HG02798 (cell line): ENCODE data around the gene SMURF2.
"Not testable (repeated sequence)": the region's sequence is repeated elsewhere in the genome, so short reads cannot be mapped to it uniquely, and the experiment has no call there.

Experiments used
- ATAC-seq: cut with Tn5 transposase; IDR thresholded peaks from one replicate; pipeline ENCODE4 v1.9.1; 2021; ENCODE audit warnings: mild to moderate bottlenecking; ENCODE audit not compliant: unreplicated experiment, poor library complexity

SMURF2 gene

DNA sequence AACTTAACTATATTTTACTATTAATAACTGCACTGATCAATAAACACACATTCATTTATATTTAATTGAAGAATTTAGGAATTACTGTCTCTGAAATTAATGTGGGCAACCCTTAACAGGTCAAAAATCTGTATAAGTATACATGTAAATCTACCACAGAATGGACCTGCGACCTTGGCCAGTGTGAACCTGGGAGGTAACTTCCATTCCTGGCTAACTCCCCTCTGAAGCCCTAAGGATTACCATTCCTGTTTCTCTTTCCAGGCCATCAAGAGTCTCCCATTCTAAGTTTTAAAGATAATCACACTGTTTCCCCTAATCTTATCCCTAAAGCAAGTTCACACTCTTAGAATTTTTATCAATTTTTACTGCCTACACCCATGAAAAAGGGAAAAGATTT is 58.1 kb downstream of the SMURF2 start:
- no peak for ATAC-seq

DNA sequence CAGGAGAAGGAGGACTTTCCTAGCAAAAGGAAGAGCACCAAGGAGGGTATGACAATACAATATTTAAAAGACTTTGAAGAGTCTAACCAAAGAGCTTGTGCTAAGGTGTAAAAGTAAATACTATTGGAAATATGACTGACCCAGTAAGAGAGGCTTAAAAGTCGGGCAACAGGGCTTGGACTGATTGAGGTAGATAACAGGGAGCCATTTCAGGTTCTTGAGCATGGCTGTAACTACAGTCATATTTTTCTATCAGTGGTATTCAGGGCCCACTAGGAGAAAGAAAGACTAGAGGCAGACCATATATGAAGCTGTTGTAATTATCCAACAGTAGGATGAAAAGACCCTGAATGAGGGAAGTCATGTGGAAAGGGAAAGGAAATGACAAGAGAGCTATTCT is 62.3 kb downstream of the SMURF2 start:
- ATAC-seq = no peak

DNA sequence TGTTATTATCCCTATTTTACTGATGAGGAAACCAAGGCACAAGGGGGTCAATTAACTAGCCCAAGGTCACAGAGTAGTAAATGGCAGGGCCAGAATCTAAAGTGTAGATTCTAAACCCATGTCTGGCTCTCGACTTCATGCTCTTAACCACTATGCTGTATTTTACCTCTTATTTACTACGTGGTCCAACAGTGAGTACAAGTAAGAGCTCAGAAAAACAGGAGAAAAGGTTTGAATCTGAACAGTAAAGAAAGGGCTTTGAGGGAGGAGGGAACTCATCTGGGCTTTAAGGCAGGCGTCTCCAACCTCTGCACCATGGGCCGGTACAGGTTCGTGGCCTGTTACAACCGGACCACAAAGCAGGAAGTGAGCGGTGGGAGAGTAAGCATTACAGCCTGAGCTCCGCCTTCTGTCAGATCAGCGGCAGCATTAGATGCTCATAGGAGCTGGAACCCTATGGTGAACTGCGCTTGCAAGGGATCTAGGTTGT is 62.9 kb downstream of the SMURF2 start:
- ATAC-seq = peak; percentile 84

DNA sequence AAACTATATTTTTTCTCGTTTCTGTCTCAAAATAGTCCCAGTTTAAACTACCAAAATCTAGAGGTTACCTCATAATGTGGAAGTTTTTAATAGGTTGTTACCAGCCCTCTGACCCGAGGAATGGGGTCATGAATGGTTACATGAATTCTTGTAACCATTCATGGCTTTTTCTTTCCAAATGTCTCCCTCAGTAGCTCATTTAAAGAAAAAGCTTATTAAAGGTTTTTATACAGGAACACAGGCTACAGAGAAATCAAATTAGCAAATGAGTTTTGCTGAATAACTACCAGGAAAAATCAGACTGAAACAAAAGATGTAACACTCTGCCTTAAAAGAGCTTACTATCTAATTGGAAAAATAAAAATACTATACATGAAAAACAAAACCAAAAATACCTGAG is 63.4 kb downstream of the SMURF2 start:
- no peak for ATAC-seq

DNA sequence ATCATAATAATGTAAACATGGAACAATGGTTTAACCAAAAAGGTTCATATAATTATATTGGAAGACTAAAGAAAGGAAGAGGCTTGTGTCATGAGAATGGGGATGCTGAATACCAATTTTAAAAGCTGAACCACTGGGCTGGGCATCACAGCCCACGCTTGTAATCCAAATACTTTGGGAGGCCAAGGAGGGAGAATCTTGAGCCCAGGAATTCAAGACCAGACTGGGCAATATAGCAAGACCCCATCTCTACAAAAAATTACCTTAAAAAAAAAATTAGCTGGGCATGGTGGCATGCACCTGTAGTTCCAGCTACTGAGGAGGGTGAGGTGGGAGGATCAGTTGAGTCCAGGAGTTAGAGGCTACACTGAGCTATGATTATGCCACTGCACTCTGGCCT is 65.1 kb downstream of the SMURF2 start:
- no peak for ATAC-seq

DNA sequence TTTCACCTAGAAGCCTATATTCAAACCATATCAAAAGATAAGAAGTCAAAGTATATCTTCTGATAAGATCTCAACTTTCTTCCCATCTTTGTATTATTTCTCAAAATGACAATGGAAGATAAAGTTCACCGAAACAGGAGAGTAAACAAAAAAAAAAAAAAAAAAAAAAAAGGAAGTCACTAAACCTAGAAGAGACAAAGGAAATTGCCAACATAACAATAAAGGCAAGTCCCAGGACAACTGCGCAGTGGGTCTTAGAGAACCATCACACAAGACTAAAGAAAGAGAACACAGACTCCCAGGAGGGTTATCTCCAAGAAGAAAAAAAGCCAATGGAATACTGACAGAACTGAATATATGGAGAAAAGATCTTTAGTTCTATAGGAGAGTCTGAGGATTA is 65.7 kb downstream of the SMURF2 start:
- no peak for ATAC-seq

DNA sequence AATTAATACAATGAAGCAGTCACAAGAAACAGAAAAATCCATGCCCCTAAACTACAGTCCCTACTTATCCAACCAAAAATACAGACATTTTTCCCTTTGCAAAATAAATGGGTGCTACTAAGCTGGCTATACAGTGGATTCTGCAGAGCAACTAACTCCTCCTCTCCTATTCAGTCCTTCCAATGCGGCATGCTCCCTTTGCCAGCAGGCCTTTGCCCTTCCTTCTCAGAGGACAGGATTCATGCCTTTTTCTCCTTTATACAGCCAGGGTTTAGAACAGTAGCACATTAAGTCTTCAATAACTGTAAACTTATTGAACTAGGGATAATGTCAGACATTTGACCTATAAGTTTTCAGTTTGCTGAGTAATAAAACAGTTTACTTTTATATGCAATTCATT is 70.2 kb downstream of the SMURF2 start:
- no peak for ATAC-seq

DNA sequence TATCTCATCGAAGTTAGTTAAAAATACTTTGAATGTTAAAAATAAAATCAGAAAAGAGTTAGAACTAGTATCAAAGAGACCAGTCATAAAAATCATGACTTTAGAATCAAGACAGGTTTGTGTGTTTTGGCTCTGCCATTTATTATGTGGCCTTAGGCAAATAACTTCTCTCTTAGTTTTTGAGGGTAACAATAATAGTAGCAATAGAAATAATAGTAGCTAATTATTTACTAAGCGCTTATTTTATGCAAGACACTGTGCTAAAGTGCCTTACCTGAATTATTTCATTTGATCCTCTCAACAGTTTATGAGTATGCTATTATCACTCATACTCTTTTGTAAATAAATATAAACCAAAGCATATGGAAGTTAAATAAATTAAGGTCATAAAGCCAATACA is 77.0 kb downstream of the SMURF2 start:
- no peak for ATAC-seq

DNA sequence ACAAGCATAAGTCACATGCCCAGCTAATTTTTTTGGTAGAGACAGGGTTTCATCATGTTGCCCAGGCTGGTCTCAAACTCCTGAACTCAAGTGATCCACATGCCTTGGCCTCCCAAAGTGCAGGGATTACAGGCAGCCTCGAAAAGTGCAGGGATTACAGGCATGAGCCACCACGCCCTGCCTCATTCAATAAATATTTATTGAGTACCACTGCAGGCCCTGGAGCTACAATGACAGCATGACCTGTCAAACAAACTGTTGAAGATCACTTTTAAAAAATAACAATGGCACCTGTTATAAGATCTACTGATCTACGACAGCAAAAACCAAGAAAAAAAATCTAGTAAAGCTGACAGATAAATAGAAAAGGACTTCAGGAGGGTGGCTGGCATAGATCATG is 79.1 kb downstream of the SMURF2 start:
- no peak for ATAC-seq

DNA sequence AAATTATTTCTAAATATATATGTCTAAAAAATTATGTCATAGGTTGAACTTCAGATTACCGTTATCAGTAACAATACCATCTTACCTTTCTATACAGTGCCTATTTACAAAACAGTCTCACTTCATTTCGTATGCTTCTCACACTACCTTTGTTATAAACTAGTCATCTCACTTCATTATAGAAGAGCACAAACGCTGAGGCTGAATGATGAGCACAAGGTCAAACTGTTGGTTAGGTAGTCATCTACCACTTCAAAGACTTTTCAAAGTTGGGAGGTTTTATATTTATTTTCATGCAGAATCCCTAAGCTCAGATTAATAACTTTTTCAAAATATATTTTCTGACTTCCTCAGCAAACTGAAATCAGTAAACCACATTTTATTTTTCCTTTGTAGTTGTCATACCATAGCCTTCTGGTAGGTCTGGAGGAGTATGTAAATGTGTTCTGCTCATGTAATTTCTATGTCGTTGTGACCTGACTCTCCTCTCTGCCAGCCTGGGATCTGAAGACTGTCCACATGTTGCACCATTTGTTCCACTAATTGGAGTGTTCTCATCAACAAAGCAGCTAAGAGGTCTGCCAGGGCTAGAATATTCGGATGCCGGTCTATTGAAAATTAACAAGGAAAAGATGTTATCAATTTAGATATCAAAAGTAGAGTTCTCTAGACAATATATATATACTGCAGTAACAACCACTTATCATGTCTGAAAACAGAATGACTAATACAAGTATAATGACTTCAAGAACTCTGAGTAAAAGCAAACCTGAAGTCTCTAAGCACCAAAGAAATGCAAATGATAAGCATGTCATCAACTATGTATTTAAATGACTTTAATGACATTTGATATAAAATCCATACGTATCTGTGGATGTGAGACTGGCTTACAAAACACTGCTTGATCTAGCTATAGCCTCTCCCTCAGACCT is 81.5 kb downstream of the SMURF2 start:
- no peak for ATAC-seq

DNA sequence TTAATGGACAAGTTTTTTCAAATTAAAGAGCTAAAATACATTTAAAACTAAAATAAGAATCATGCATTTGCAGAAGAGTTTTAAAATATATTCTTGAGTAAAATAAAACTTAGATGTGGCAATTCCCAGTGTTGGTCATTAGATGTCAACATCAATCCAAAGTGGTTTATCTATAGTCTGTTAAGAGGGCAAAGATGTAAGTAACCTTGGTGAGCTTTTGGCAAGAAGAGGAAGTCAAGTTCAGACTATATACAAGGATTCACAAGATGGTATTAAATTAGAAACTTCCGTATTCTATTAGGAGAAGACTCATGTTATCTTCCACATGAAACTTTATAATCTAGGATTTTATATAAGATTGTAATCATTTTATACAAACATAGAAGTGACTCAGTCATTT is 82.2 kb downstream of the SMURF2 start:
- ATAC-seq = no peak

DNA sequence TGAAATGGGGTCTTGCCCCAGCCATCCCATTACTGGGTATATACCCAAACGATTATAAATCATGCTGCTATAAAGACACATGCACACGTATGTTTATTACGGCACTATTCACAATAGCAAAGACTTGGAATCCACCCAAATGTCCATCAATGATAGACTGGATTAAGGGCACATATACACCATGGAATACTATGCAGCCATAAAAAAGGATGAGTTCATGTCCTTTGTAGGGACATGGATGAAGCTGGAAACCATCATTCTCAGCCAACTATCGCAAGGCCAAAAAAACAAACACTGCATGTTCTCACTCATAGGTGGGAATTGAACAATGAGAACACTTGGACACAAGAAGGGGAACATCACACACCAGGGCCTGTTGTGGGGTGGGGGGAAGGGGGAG is 85.1 kb downstream of the SMURF2 start:
- ATAC-seq = not testable (repeated sequence)

DNA sequence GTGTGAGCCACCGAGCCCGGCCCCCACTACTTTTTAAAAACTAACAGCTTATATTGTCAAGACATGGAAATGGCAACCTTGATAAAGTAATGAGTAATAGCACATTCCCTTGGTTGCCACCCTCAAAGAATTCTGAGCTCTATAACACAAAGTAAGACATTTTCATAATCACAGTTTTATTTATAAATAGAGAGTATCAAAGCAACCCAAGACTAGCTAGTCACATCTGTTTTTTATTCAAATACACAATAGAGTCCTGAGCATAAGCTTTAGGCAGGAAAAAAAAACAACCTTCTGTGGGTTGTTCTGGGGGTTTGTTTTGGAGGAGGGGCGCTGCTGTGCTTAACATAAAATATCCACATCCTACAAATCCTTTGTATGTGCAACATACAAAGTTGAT is 86.7 kb downstream of the SMURF2 start:
- no peak for ATAC-seq

DNA sequence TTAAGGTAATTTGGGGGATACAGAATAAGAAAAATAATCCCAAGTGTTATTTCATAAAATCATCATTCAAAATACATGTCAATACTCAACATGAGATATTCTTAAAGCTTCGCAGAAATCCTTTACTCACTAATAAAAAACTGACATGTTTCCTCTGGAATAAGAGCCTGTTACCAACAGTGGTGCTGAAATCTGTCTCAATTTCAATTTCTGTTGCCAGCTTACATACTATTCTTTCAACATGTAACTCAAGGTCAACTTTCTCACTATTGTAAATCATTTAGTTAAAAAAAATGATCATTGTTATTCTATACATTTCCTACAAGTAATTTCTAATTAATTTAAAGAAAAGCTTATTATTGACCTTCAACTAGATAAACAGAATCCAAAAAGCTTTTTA is 87.5 kb downstream of the SMURF2 start:
- no peak for ATAC-seq

DNA sequence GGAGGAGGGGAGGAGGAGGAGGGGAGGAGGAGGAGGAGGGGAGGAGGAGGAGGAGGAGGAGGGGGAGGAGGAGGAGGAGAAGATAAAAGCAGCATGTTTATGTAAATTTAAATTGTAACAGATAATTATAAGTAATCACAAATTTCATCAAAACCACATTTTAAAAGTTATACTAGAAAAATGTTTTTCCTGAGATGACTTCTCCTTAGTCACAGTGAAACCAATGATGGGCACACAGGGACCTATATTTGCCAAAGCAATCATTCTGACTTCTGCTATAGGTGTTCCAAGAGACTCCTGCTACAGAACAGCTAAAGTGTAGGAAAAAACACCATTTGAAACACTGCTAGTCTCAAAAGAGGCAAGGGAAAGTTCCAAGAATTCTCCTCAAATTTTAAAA is 88.9 kb downstream of the SMURF2 start:
- no peak for ATAC-seq

DNA sequence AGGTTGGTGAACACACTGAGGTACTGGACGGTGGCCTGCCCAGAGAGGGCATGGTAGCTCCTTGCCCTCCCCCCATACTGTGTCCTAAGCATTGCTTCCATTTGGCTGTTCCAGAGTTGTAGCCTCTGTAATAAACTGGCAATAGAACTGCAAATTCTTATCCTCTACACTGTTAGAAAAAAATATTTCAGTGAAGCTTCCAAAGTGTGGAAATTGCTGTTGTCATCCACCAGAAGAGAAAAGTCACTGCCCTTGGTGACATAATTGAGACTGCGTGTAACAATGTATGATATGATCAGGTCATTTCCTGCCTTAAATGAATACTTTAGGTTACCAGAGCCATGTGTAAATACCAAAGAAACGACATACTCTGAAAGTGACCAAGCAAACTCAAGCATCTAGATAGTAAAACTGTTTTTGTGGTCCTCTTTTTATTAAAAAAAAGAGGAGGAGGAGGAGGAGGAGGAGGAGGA is 89.4 kb downstream of the SMURF2 start:
- ATAC-seq = no peak

DNA sequence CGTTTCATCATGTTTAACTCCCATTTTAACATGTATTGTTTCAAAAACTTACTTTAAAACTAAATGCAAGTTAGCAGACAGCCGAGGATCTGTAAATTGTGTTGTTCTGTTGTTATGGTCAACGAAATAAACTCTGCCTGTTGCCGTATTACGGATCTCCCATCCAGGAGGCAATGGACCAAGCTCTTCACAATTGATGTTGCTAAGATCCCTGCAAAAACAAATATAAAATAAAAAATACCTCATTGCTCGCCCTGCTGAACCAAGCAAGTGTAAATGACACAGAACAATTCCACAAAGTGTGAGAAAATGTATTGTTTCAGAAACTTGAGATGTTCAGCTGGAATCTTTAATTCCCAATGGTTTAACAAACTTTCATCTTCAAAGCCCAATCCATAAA is 90.4 kb downstream of the SMURF2 start:
- ATAC-seq = no peak

DNA sequence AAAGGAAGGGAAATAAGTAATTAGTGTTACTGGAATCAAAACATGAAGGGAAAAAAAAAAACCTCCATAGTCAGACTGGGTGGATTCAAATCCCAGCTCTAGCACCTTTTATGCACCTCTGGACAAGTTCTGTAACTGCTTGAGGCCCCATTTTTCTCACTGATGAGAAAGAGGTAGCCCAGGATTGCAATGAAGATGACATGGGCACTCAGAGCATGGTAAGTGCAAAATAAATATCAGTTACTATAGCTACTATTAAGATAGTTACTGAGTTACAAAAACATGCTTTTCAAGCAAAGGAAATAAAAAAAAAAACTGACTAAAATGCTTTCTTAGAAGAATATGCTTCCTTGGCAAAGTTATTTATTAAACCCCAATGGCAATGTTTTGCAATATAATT is 96.5 kb downstream of the SMURF2 start:
- ATAC-seq = no peak

DNA sequence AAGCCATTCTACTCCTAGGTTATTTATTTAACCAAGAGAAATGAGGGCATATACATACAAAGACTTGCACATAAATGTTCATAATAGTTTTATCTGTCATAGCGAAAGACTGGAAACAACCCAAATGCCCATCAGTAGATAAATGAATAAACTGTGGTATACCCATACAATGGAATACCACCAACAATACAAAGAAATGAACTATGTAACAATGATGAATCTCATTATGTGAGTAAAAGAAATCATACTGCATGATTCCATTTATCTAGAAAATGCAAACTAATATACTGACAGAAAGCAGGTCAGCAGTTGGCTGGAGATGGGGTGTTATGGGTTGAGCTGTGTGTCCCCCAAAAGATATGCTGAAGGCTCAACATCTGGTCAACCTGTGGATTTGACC is 98.0 kb downstream of the SMURF2 start:
- no peak for ATAC-seq

DNA sequence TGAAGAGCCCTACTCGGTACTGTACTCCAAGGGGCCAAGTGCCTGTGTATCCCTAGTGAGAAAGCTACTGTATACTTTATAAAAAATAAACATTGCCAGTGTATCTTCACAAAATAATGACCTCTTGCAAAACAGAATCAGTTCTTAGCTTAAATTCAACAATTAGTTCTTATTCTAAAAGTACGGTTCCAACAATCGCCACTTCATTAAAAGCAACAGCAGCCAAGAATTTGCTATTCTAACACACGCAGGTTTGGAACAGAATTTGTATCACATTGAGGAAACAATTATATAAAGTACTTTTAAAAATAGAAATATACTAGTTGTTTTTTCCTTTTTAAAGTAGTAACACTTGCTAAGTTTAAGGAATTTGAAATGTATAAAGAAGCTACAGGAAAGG is 106.8 kb downstream of the SMURF2 start:
- ATAC-seq = no peak

DNA sequence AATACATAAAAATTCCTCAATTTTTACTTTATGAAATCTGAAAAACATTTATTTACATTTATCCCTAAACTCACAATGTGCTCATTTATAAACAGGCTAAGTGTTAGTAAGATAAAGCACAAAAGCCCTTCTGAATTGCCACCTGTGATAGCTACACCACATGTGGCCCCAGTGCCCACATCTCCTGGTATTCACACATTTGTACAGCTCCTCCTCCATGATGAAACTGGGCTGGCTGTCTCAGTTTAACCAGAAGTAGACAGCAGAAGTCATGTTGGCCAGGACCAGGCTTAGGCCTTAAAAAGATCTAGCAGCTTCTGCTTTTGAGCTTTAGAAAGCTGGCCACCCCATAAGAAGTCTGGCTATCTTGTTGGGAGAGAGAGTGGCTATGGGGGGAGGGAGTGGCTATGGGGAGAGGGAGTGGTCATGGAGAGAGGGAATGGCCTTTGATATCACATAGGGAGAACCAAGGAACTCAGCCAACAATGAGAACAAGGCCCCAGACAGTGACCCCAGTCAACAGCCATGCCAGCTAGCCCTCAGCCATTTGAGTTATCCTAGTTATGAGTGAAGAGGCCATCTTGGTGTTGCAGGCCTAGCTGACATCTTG is 108.0 kb downstream of the SMURF2 start:
- ATAC-seq = no peak

DNA sequence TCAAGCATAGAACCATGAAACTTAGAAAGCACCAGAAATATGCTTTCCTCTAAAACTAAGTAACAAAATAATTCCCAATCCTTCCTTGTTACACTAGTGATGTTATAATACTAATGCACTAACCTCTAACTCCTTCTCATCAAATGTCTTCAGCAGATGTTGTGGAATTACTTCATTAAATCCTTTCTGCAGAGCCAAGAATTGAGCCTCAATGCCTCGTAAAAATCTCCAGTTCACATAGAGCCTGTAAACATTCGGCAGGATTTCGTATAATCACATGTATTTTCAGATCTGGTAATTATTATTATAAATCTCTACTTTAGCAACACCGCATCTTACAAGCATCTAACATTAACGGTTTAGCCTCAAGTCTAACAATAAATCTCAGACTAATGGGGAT is 110.6 kb downstream of the SMURF2 start:
- ATAC-seq = no peak
